Osteoblast (primary cell): ENCODE results near the gene ARHGAP15. TPM values are rescaled to one million over a fixed set of nuclear protein-coding genes. Genes with fewer than 3 reads are reported as not detected.

Source experiments
- DNase-seq: peaks from one replicate; pipeline ENCODE4 v3.0.0; 2011; ENCODE audit warnings: low spot score, mixed read lengths; ENCODE audit not compliant: insufficient read length; ENCODE audit errors: missing footprints
- H2AFZ ChIP-seq: 2 replicates; pipeline ENCODE4 v1.6.0; 2011; ENCODE audit warnings: mild to moderate bottlenecking, low read length
- H3K27ac ChIP-seq: 2 replicates; pipeline ENCODE4 v1.5.1; 2011; ENCODE audit warnings: mild to moderate bottlenecking, low read depth, low read length, moderate library complexity
- H3K27me3 ChIP-seq: 2 replicates; pipeline ENCODE4 v1.6.0; 2012; ENCODE audit warnings: mild to moderate bottlenecking, control low read depth, inconsistent platforms, low read length, moderate library complexity; ENCODE audit not compliant: insufficient read depth
- H3K36me3 ChIP-seq: 2 replicates; pipeline ENCODE4 v1.5.1; 2011; ENCODE audit warnings: mild to moderate bottlenecking, low read length, control low read depth, moderate library complexity; ENCODE audit not compliant: insufficient read depth
- H3K4me1 ChIP-seq: 2 replicates; pipeline ENCODE4 v1.5.1; 2011; ENCODE audit warnings: mild to moderate bottlenecking, low read length, control low read depth, moderate library complexity; ENCODE audit not compliant: insufficient read depth
- H3K4me2 ChIP-seq: 2 replicates; pipeline ENCODE4 v1.6.0; 2011; ENCODE audit warnings: mild to moderate bottlenecking, low read length; ENCODE audit not compliant: insufficient read depth
- H3K4me3 ChIP-seq: fragments of 200-600 bp; sonication (generic); 3 replicates; pipeline ENCODE4 v1.5.1; 2012; ENCODE audit warnings: mild to moderate bottlenecking, low read length, inconsistent platforms; ENCODE audit not compliant: insufficient read depth
- H3K79me2 ChIP-seq: 2 replicates; pipeline ENCODE4 v1.6.0; 2012; ENCODE audit warnings: mild to moderate bottlenecking, low read length, control low read depth, inconsistent platforms; ENCODE audit not compliant: insufficient read depth
- H3K9me3 ChIP-seq: 2 replicates; pipeline ENCODE4 v1.5.1; 2011; ENCODE audit warnings: low read depth, low read length, control low read depth
- H4K20me1 ChIP-seq: 2 replicates; pipeline ENCODE4 v1.6.0; 2012; ENCODE audit warnings: mild to moderate bottlenecking, low read length, control low read depth; ENCODE audit not compliant: insufficient read depth
- total RNA-seq: library from RNA; depleted of rRNA; stranded (reverse); fragments of >200 nt; gene quantifications from 2 replicates; pipeline ENCODE4 v1.2.3, GENCODE V29; 2012
- TF ChIP-seq, protein P1 (sequence below): IDR thresholded peaks from 2 replicates; pipeline ENCODE4 v1.5.1; 2011; ENCODE audit warnings: mild to moderate bottlenecking, low read depth, low read length, moderate library complexity; ENCODE audit errors: extremely low read depth

ARHGAP15 gene
- total RNA-seq, 1 donor = 2.2 TPM

GRCh38 chr2:143553261-143553660, 424.0 kb downstream of the ARHGAP15 start:
- H3K79me2 ChIP-seq = no peaks in the 10 kb centered on the region
- H3K4me3 ChIP-seq = no peak overlapping the region
- no peaks in the 10 kb centered on the region for H3K27me3 ChIP-seq
- H3K4me1 ChIP-seq = peaks cover 5% of the 10 kb centered on the region
- no peaks in the 10 kb centered on the region for H3K9me3 ChIP-seq
- H3K36me3 ChIP-seq = no peaks in the 10 kb centered on the region
- TF ChIP-seq, protein P1, sequence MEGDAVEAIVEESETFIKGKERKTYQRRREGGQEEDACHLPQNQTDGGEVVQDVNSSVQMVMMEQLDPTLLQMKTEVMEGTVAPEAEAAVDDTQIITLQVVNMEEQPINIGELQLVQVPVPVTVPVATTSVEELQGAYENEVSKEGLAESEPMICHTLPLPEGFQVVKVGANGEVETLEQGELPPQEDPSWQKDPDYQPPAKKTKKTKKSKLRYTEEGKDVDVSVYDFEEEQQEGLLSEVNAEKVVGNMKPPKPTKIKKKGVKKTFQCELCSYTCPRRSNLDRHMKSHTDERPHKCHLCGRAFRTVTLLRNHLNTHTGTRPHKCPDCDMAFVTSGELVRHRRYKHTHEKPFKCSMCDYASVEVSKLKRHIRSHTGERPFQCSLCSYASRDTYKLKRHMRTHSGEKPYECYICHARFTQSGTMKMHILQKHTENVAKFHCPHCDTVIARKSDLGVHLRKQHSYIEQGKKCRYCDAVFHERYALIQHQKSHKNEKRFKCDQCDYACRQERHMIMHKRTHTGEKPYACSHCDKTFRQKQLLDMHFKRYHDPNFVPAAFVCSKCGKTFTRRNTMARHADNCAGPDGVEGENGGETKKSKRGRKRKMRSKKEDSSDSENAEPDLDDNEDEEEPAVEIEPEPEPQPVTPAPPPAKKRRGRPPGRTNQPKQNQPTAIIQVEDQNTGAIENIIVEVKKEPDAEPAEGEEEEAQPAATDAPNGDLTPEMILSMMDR = no peak
- no peaks in the 10 kb centered on the region for H4K20me1 ChIP-seq
- H3K27ac ChIP-seq = no peak overlapping the region
- H2AFZ ChIP-seq = no peak overlapping the region
- DNase-seq = peak; percentile 18
- H3K4me2 ChIP-seq = no peak overlapping the region

DNA sequence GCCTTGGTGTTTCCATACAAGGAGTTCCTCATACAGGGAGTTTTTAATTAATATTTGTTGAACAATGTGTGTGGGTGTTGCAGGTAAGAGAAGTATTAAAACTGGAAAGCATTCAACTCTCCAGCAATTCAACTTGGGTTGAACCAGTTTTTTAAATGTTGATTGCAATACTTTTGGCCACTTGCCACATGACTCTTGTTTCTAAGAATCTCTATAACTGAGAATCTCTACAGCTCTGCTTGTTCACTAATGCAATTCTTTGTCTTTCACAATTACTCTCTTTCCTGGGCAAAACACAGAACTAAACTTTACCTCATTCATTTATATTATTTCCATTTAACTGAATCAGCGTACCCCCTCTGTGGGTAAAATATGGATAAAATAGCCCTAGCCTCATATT, 429.4 kb downstream of the ARHGAP15 start:
- H4K20me1 ChIP-seq = no peaks in the 10 kb centered on the region
- no peak overlapping the region for H3K4me3 ChIP-seq
- peaks cover 7% of the 10 kb centered on the region for H3K4me1 ChIP-seq
- no peak overlapping the region for H3K27ac ChIP-seq
- H3K27me3 ChIP-seq = no peaks in the 10 kb centered on the region
- DNase-seq = no peak
- H3K4me2 ChIP-seq = peak overlapping the region; percentile 15
- H2AFZ ChIP-seq = no peak overlapping the region
- no peaks in the 10 kb centered on the region for H3K79me2 ChIP-seq
- H3K9me3 ChIP-seq = no peaks in the 10 kb centered on the region
- TF ChIP-seq, protein P1 = no peak
- H3K36me3 ChIP-seq = no peaks in the 10 kb centered on the region

DNA sequence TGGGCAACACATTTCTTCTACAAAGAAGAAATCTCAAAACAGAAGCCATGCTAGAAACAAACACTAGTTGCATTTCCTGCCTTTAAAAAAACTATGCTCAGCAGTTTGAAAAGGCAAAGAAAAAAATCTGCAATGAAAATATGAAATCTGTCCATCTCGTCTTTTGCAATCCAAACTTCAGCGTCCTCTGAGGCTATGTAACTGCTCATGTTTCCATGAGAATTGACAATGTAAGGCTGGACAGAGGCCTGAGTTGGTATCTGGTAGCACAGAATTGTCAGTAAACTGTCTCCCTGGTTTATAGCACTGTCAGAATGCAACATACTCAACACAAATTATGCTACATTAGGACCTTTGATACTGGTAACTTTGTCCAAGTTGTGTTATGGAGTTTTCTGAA, 429.9 kb downstream of the ARHGAP15 start:
- Histone ChIP-seq H3K79me2 (no peaks in the 10 kb centered on the region), H3K9me3 (no peaks in the 10 kb centered on the region), H3K4me2 (peak overlapping the region; percentile 15), H3K4me3 (no peak overlapping the region), H2AFZ (no peak overlapping the region), H3K4me1 (peaks cover 7% of the 10 kb centered on the region), H3K27me3 (no peaks in the 10 kb centered on the region), H3K27ac (no peak overlapping the region), H3K36me3 (no peaks in the 10 kb centered on the region), H4K20me1 (no peaks in the 10 kb centered on the region)
- TF ChIP-seq, protein P1 = no peak
- no peak for DNase-seq

GRCh38 chr2:143560724-143561123, 431.5 kb downstream of the ARHGAP15 start:
- H4K20me1 ChIP-seq = no peaks in the 10 kb centered on the region
- no peak overlapping the region for H2AFZ ChIP-seq
- no peaks in the 10 kb centered on the region for H3K9me3 ChIP-seq
- H3K4me2 ChIP-seq = no peak overlapping the region
- no peak for DNase-seq
- no peaks in the 10 kb centered on the region for H3K36me3 ChIP-seq
- no peaks in the 10 kb centered on the region for H3K79me2 ChIP-seq
- H3K4me1 ChIP-seq = peaks cover 7% of the 10 kb centered on the region
- H3K27me3 ChIP-seq = no peaks in the 10 kb centered on the region
- TF ChIP-seq, protein P1 = no peak
- H3K4me3 ChIP-seq = no peak overlapping the region
- H3K27ac ChIP-seq = no peak overlapping the region
